ENCODE measurements around the gene DPAGT1. TPM values are rescaled to one million over a fixed set of nuclear protein-coding genes. Genes with fewer than 3 reads are reported as not detected.
A peak's percentile ranks its signal among the peaks of the same experiment; 100 is the strongest.

DPAGT1 gene
- total RNA-seq, 2 experiments from 2014 or later = 64.4 to 66.9 TPM

DNA sequence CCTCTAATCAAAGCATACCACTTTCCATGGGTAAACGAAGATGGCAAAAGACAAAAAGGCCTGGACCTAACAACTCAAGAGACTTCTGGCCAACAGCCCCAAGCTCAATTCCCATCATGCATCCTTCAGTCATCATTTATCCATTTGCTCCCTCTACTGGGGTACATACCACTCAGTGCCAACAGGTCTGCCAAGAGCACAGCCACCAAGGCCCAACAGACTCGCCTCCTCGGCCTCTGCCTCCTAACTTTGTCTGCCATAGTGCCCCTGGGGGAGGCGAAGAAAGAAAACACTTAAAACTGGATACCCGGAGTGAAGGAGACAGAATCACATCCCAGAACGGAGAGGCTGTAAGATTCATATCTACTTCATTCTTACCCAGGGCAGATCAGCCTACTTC lies 45.8 kb downstream of the DPAGT1 start:
- no peaks in the 10 kb centered on the region for H3K9me3 Mint-ChIP-seq
- peaks cover 43% of the 10 kb centered on the region for H3K36me3 Mint-ChIP-seq
- H3K4me1 Mint-ChIP-seq (ENCODE audit: low read depth) = peaks cover 49% of the 10 kb centered on the region
- POLR2A ChIA-PET = interaction anchor here (0.7 to 4.7 kb wide), 10 partner anchors 8 to 265 kb away, joined by 3 to 35 read pairs (median 6); partner anchors contain the start of genes C2CD2L, DPAGT1, HINFP and HMBS
- H3K4me3 Mint-ChIP-seq = peak overlapping the region; percentile 96
- peak overlapping the region; percentile 55 for H3K27ac Mint-ChIP-seq
- peak; percentile 26 for DNase-seq
- CTCF ChIA-PET = interaction anchor here (0.7 to 2.0 kb wide), 12 partner anchors 9 to 150 kb away, joined by 3 to 12 read pairs (median 5); partner anchors contain the start of genes CBL, HINFP, HMBS and RPS25
- intact Hi-C loops (cut with micrococcal nuclease) = loop anchor here (2.0 kb wide), 1 partner anchor 141 kb away; no protein-coding TSS in a partner anchor
- no peaks in the 10 kb centered on the region for H3K27me3 Mint-ChIP-seq

DNA sequence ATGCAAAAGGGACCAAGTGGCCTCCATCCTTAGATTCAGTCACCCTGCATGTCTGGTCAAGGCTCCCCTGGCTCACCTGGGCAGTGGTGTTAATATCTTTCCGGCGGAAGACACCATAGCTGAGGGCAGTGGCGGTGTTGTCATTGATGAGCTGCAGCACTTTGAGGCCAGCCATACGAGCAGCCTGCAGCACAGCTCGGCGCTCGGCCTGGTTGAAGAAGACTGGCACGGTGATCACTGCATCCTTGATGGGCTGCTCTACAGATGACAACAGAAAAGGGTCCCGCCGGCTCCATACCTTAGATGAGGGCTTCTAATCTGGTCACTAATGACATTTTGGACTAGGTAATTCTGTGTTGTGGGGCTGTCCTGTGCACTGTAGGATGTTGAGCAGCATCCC lies 47.2 kb downstream of the DPAGT1 start:
- Mint-ChIP-seq H3K4me3 (peak overlapping the region; percentile 16), H3K9me3 (no peaks in the 10 kb centered on the region), H3K36me3 (peaks cover 53% of the 10 kb centered on the region), H3K27ac (no peak overlapping the region), H3K27me3 (no peaks in the 10 kb centered on the region), H3K4me1 (ENCODE audit: low read depth) (peaks cover 50% of the 10 kb centered on the region)
- intact Hi-C loops (cut with micrococcal nuclease) = no loop called here
- POLR2A ChIA-PET = interaction anchor here (4.7 kb wide), 1 partner anchor 13 kb away, joined by 35 read pairs; the partner anchor contains the start of gene VPS11
- CTCF ChIA-PET = interaction anchor here (0.8 to 1.5 kb wide), 3 partner anchors 8 to 36 kb away, joined by 3 to 4 read pairs (median 3); partner anchors contain the start of genes SLC37A4 and TRAPPC4
- no peak for DNase-seq

DNA sequence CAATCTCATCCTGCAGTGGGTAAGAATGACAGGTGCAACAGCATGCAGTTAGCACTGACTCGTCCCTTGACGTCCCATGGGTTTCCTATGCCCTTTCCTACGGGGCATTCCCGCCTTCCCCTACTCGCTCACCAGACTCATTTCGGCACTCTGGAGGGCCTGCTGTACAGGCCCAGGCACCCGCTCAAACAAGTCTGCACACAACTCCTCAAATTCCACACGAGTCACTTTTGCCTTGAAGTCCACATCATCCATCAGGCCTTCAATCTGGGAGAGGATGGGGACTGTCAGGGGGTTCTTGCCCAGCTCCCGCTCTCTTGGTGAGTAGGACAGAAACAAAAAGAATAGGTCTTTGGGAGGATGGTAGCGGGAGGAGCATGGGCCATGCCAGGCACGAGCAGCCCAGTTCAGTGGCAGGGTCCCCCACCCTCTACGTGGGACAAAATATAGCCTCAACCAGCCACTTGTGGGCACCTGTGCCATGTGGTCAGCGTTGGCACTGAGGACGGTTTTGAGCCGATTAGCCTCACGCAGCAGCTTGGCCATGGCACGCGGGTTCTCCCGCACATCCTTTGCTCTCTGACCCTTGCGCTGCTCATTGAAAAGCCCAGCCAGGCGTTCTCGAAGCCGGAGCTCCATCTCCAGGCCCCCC lies 49.4 kb downstream of the DPAGT1 start:
- Mint-ChIP-seq H3K36me3 (peaks cover 67% of the 10 kb centered on the region), H3K27ac (peak overlapping the region; percentile 74), H3K4me1 (ENCODE audit: low read depth) (peaks cover 38% of the 10 kb centered on the region), H3K4me3 (no peak overlapping the region), H3K27me3 (no peaks in the 10 kb centered on the region), H3K9me3 (no peaks in the 10 kb centered on the region)
- DNase-seq = no peak
- intact Hi-C loops (cut with micrococcal nuclease) = no loop called here
- ChIA-PET POLR2A (interaction anchor here (1.6 kb wide), 1 partner anchor 16 kb away, joined by 4 read pairs; the partner anchor contains the start of gene VPS11), CTCF (no interaction called here)

DNA sequence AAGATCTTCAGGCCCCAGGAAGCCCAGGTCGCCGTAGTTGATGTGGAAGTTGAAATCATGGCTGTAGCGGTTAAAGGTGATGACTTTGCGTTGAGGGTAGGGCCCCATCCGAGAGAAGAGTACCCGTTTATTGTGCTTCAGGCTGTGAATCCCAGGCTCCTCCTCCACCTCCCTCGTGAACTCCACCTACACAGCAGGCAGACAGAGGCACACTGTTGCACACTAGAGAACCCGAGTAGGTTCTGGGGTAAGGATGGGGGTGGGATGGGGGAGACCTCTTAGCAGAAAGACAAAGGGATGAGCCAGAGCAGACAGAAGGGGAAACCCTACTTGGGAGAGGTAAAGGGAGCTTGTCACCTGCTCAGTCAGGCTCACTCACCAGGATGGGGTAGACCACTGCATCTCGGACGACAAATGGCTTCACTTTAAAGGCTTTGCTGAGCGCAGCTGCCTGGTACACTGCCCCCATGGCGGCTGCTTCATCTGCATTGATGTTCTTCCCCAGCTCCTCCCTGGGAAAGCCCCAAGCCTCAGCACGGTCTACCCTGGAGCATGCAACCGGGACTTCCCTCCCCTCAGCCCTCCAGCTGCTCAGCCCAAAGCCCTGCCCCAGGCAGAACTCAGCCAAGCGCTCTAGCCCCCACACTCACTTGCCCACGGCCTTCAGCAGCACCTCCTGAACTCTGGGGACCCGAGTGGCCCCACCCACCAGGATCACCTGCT lies 50.1 kb downstream of the DPAGT1 start:
- DNase-seq = peak; percentile 61

DNA sequence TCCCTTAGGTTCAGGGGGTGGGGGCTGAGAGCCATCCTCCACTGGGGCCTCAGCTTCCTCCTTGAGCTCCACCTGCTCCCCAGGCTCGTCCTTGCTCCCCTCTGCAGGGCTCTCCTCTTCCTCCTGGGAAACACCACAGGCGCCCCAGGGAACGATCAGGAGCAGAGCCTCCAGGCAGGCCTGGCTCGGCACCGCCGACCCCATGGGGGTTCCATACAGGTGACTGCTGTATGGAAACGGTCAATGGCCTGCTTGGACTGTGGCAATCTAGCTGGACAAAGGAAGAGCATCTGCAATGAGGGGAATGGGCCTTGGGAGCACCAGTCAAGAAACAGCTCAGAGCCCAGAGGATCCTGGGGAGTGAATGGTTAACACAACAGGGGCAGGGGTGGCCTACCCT lies 52.6 kb downstream of the DPAGT1 start:
- POLR2A ChIA-PET = interaction anchor here (2.6 kb wide), 1 partner anchor 7 kb away, joined by 12 read pairs; the partner anchor contains the start of gene HYOU1
- peaks cover 20% of the 10 kb centered on the region for H3K4me1 Mint-ChIP-seq (ENCODE audit: low read depth)

More for the DNA sequence above, 50.1 kb downstream of the DPAGT1 start:
- CTCF ChIA-PET = interaction anchor here (1.6 to 2.1 kb wide), 2 partner anchors 20 to 28 kb away, joined by 4 to 5 read pairs; no protein-coding TSS in a partner anchor
- Mint-ChIP-seq H3K27ac (peak overlapping the region; percentile 74), H3K27me3 (no peaks in the 10 kb centered on the region), H3K4me3 (peak overlapping the region; percentile 58), H3K4me1 (ENCODE audit: low read depth) (peaks cover 38% of the 10 kb centered on the region), H3K36me3 (peaks cover 68% of the 10 kb centered on the region), H3K9me3 (no peaks in the 10 kb centered on the region)
- POLR2A ChIA-PET = interaction anchor here (0.8 to 1.6 kb wide), 3 partner anchors 16 to 47 kb away, joined by 4 to 5 read pairs (median 4); partner anchors contain the start of genes SLC37A4 and VPS11
- intact Hi-C loops (cut with micrococcal nuclease) = no loop called here

DNA sequence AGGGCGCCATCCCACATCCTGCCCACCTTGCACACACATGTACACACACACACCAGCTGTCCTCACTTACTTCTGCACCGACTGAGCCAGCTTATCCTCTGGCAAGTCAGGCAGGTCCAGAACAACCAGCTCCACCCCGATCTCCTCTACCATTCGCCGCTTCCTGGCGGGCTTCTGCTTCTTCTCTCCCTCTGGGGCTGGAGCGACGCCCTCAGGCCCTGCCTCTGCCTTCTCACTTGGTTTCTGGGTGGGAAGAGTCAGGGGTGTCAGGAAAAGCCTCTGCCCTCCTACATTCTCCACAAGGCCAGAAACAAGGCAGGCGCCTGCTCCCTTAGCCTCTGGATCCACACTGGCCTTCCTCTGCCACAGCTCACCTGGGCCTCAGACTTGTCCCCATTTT lies 53.0 kb downstream of the DPAGT1 start:
- peaks cover 20% of the 10 kb centered on the region for H3K4me1 Mint-ChIP-seq (ENCODE audit: low read depth)
- no peaks in the 10 kb centered on the region for H3K27me3 Mint-ChIP-seq
- H3K9me3 Mint-ChIP-seq = no peaks in the 10 kb centered on the region
- peaks cover 68% of the 10 kb centered on the region for H3K36me3 Mint-ChIP-seq
- POLR2A ChIA-PET = interaction anchor here (2.6 kb wide), 1 partner anchor 8 kb away, joined by 12 read pairs; the partner anchor contains the start of gene HYOU1
- H3K4me3 Mint-ChIP-seq = no peak overlapping the region
- intact Hi-C loops (cut with micrococcal nuclease) = no loop called here
- CTCF ChIA-PET = interaction anchor here (1.1 to 1.3 kb wide), 2 partner anchors 14 to 119 kb away, joined by 3 read pairs; no protein-coding TSS in a partner anchor
- H3K27ac Mint-ChIP-seq = no peak overlapping the region
- DNase-seq = no peak

More for the DNA sequence above, 52.6 kb downstream of the DPAGT1 start:
- CTCF ChIA-PET = no interaction called here
- H3K4me3 Mint-ChIP-seq = no peak overlapping the region
- no peak for DNase-seq
- H3K27me3 Mint-ChIP-seq = no peaks in the 10 kb centered on the region
- intact Hi-C loops (cut with micrococcal nuclease) = no loop called here
- peaks cover 72% of the 10 kb centered on the region for H3K36me3 Mint-ChIP-seq
- H3K27ac Mint-ChIP-seq = no peak overlapping the region
- no peaks in the 10 kb centered on the region for H3K9me3 Mint-ChIP-seq

DNA sequence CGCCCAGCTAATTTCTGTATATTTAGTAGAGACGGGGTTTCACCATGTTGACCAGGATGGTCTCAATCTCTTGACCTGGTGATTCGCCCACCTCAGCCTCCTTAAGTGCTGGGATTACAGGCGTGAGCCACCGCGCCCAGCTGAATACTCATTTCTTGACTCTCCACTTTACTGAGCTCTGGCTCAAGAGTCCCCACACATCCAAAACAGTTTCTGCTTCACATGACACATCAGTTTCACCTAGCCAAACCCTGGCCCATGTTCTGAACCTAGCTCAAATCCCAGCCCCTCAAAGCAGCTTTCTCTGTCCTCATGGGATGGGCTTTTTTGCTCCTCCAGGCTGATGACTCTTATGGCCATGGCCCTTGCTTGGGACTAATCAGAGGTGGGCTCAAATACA lies 54.4 kb downstream of the DPAGT1 start:
- POLR2A ChIA-PET = interaction anchor here (0.6 to 2.6 kb wide), 2 partner anchors 9 to 22 kb away, joined by 3 to 12 read pairs; partner anchors contain the start of gene HYOU1
- Mint-ChIP-seq H3K27me3 (no peaks in the 10 kb centered on the region), H3K27ac (peak overlapping the region; percentile 14), H3K36me3 (peaks cover 55% of the 10 kb centered on the region), H3K4me1 (ENCODE audit: low read depth) (peaks cover 14% of the 10 kb centered on the region), H3K9me3 (no peaks in the 10 kb centered on the region), H3K4me3 (no peak overlapping the region)
- CTCF ChIA-PET = interaction anchor here (1.2 to 1.3 kb wide), 3 partner anchors 8 to 12 kb away, joined by 3 to 6 read pairs (median 3); no protein-coding TSS in a partner anchor
- DNase-seq = peak; percentile 38
- intact Hi-C loops (cut with micrococcal nuclease) = no loop called here

Other genes with a start within 250 kb of the DPAGT1 start
- 10 to 100 TPM; 28.0 to 28.3 TPM for gene CXCR5, start 218.0 kb downstream of the DPAGT1 start, total RNA-seq
- 10 to 100 TPM; 28.2 to 31.8 TPM for gene BCL9L, start 175.9 kb downstream of the DPAGT1 start, total RNA-seq
- gene UPK2, start 145.6 kb downstream of the DPAGT1 start, total RNA-seq = not detected
- not detected for gene FOXR1, start 130.1 kb downstream of the DPAGT1 start, total RNA-seq
- 10 to 100 TPM; 21.4 to 22.3 TPM for gene CENATAC, start 103.7 kb downstream of the DPAGT1 start, total RNA-seq
- gene RPS25, start 83.5 kb downstream of the DPAGT1 start, total RNA-seq = 1,000 to 10,000 TPM; 1,852 to 1,922 TPM
- 10 to 100 TPM; 86.4 to 87.8 TPM for gene TRAPPC4, start 83.1 kb downstream of the DPAGT1 start, total RNA-seq
- 10 to 100 TPM; 33.4 to 37.0 TPM for gene SLC37A4, start 71.0 kb downstream of the DPAGT1 start, total RNA-seq
- 100 to 1,000 TPM; 127 to 136 TPM for gene HYOU1, start 44.6 kb downstream of the DPAGT1 start, total RNA-seq
- 10 to 100 TPM; 19.2 to 21.1 TPM for gene VPS11, start 34.0 kb downstream of the DPAGT1 start, total RNA-seq
- 10 to 100 TPM; 31.2 to 33.8 TPM for gene HMBS, start 17.0 kb downstream of the DPAGT1 start, total RNA-seq
- 10 to 100 TPM; 23.6 to 25.2 TPM for gene C2CD2L, start 5.5 kb upstream of the DPAGT1 start, total RNA-seq
- gene HINFP, start 19.7 kb upstream of the DPAGT1 start, total RNA-seq = 10 to 100 TPM; 22.3 to 24.3 TPM
- not detected for gene ABCG4, start 47.2 kb upstream of the DPAGT1 start, total RNA-seq
- 10 to 100 TPM; 18.4 to 18.7 TPM for gene NLRX1, start 66.9 kb upstream of the DPAGT1 start, total RNA-seq
- under 1 TPM in 1 of 2 experiments, not detected in 1; 0.36 TPM for gene NHERF4, start 83.6 kb upstream of the DPAGT1 start, total RNA-seq
- 10 to 100 TPM; 30.8 to 31.2 TPM for gene CBL, start 104.5 kb upstream of the DPAGT1 start, total RNA-seq
- 1 to 10 TPM; 6.9 to 8.2 TPM for gene MCAM, start 215.3 kb upstream of the DPAGT1 start, total RNA-seq
- gene RNF26, start 232.7 kb upstream of the DPAGT1 start, total RNA-seq = 10 to 100 TPM; 33.7 to 35.2 TPM
- not detected for gene C1QTNF5, start 239.0 kb upstream of the DPAGT1 start, total RNA-seq
- gene MFRP, start 244.9 kb upstream of the DPAGT1 start, total RNA-seq = not detected